H1 (cell line): Measurements from ENCODE around the gene STK32C. TPM values are rescaled to one million over a fixed set of nuclear protein-coding genes. Genes with fewer than 3 reads are reported as not detected.

Experiments used
- CTBP2 ChIP-seq: IDR thresholded peaks from 2 replicates; pipeline ENCODE4 v1.7.0; 2011; ENCODE audit warnings: borderline replicate concordance, mild to moderate bottlenecking, moderate library complexity, mixed read lengths, low read length; ENCODE audit not compliant: insufficient read depth, insufficient read length
- GABPA ChIP-seq: IDR thresholded peaks from 2 replicates; pipeline ENCODE4 v1.6.1; 2011; ENCODE audit warnings: mild to moderate bottlenecking, low read length, moderate library complexity, borderline replicate concordance; ENCODE audit not compliant: insufficient read depth
- NRF1 ChIP-seq: IDR thresholded peaks from 2 replicates; pipeline ENCODE4 v1.6.1; 2011; ENCODE audit warnings: mild to moderate bottlenecking, low read depth, low read length, improper control_type of control experiment
- SIN3A ChIP-seq, 2 experiments: IDR thresholded peaks in 1 of 2; conservative IDR thresholded peaks in 1 of 2; 2 replicates each; pipeline ENCODE4 v1.6.1; 2011 to 2012; ENCODE audit warnings: low read length in 2 of 2, improper control_type of control experiment in 1 of 2, low read depth in 1 of 2, mild to moderate bottlenecking in 1 of 2
- SIRT6 ChIP-seq: IDR thresholded peaks from one replicate; pipeline ENCODE4 v1.7.1; 2012; ENCODE audit warnings: low read length, inconsistent platforms
- SP2 ChIP-seq: IDR thresholded peaks from 2 replicates; pipeline ENCODE4 v1.6.1; 2012; ENCODE audit warnings: mild to moderate bottlenecking, low read length, inconsistent platforms
- polyA plus RNA-seq, 7 experiments: library from polyadenylated mRNA; depleted of rRNA in 3 of 7; stranded (reverse) in 5 of 7; unstranded in 2 of 7; fragments of >200 nt in 5 of 7; fragments of 200-250 nt in 2 of 7; gene quantifications; 1 replicate in 5 of 7; 2 replicates in 1 of 7; 4 replicates in 1 of 7; pipeline versions ENCODE4 v1.2.1 to v1.2.3, GENCODE V29; 2011 to 2013; ENCODE audit warnings: missing spikeins in 2 of 7, mixed read lengths in 2 of 7
- total RNA-seq: library from RNA; stranded (reverse); fragmentation: NEBNext Ultra II Directional; extraction: Animal tissue kit (Norgen Biotek cat#: 25700); gene quantifications from 2 replicates; pipeline ENCODE4 v1.2.1, GENCODE V29; 2021
- TF ChIP-seq, protein P1 (sequence below): fragments of 300-600 bp; sonication (generic); IDR thresholded peaks from 2 replicates; pipeline ENCODE4 v1.7.1; 2012; ENCODE audit warnings: low read length, moderate library complexity, mild to moderate bottlenecking, inconsistent platforms; ENCODE audit not compliant: insufficient replicate concordance

Gene STK32C
- total and polyA plus RNA-seq, 2 of the 8 experiments (the other 6 are each of a cell fraction or from before 2014, with no cell fraction given) = 10.6 to 15.6 TPM

GRCh38 chr10:132270721-132271457 lies 36.9 kb downstream of the STK32C start (continued):
- TF ChIP-seq, protein P1, sequence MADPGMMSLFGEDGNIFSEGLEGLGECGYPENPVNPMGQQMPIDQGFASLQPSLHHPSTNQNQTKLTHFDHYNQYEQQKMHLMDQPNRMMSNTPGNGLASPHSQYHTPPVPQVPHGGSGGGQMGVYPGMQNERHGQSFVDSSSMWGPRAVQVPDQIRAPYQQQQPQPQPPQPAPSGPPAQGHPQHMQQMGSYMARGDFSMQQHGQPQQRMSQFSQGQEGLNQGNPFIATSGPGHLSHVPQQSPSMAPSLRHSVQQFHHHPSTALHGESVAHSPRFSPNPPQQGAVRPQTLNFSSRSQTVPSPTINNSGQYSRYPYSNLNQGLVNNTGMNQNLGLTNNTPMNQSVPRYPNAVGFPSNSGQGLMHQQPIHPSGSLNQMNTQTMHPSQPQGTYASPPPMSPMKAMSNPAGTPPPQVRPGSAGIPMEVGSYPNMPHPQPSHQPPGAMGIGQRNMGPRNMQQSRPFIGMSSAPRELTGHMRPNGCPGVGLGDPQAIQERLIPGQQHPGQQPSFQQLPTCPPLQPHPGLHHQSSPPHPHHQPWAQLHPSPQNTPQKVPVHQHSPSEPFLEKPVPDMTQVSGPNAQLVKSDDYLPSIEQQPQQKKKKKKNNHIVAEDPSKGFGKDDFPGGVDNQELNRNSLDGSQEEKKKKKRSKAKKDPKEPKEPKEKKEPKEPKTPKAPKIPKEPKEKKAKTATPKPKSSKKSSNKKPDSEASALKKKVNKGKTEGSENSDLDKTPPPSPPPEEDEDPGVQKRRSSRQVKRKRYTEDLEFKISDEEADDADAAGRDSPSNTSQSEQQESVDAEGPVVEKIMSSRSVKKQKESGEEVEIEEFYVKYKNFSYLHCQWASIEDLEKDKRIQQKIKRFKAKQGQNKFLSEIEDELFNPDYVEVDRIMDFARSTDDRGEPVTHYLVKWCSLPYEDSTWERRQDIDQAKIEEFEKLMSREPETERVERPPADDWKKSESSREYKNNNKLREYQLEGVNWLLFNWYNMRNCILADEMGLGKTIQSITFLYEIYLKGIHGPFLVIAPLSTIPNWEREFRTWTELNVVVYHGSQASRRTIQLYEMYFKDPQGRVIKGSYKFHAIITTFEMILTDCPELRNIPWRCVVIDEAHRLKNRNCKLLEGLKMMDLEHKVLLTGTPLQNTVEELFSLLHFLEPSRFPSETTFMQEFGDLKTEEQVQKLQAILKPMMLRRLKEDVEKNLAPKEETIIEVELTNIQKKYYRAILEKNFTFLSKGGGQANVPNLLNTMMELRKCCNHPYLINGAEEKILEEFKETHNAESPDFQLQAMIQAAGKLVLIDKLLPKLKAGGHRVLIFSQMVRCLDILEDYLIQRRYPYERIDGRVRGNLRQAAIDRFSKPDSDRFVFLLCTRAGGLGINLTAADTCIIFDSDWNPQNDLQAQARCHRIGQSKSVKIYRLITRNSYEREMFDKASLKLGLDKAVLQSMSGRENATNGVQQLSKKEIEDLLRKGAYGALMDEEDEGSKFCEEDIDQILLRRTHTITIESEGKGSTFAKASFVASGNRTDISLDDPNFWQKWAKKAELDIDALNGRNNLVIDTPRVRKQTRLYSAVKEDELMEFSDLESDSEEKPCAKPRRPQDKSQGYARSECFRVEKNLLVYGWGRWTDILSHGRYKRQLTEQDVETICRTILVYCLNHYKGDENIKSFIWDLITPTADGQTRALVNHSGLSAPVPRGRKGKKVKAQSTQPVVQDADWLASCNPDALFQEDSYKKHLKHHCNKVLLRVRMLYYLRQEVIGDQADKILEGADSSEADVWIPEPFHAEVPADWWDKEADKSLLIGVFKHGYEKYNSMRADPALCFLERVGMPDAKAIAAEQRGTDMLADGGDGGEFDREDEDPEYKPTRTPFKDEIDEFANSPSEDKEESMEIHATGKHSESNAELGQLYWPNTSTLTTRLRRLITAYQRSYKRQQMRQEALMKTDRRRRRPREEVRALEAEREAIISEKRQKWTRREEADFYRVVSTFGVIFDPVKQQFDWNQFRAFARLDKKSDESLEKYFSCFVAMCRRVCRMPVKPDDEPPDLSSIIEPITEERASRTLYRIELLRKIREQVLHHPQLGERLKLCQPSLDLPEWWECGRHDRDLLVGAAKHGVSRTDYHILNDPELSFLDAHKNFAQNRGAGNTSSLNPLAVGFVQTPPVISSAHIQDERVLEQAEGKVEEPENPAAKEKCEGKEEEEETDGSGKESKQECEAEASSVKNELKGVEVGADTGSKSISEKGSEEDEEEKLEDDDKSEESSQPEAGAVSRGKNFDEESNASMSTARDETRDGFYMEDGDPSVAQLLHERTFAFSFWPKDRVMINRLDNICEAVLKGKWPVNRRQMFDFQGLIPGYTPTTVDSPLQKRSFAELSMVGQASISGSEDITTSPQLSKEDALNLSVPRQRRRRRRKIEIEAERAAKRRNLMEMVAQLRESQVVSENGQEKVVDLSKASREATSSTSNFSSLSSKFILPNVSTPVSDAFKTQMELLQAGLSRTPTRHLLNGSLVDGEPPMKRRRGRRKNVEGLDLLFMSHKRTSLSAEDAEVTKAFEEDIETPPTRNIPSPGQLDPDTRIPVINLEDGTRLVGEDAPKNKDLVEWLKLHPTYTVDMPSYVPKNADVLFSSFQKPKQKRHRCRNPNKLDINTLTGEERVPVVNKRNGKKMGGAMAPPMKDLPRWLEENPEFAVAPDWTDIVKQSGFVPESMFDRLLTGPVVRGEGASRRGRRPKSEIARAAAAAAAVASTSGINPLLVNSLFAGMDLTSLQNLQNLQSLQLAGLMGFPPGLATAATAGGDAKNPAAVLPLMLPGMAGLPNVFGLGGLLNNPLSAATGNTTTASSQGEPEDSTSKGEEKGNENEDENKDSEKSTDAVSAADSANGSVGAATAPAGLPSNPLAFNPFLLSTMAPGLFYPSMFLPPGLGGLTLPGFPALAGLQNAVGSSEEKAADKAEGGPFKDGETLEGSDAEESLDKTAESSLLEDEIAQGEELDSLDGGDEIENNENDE = no peak
- TF ChIP-seq SIRT6 = no peak
- TF ChIP-seq SIN3A (conservative IDR thresholded peaks at IDR 0.05 in 1 of 2, IDR thresholded peaks at IDR 0.05 in 1 of 2; ENCODE audit: low read depth in 1 of 2, low read length in 2 of 2) = no peak
- no peak for TF ChIP-seq CTBP2
- no peak for TF ChIP-seq GABPA
- no peak for TF ChIP-seq SP2
- no peak for TF ChIP-seq NRF1
